ENCODE data around the gene NPHP1. TPM values are rescaled to one million over a fixed set of nuclear protein-coding genes. Genes with fewer than 3 reads are reported as not detected.
"Not testable (repeated sequence)": the region's sequence is repeated elsewhere in the genome, so short reads cannot be mapped to it uniquely, and the experiment has no call there.

NPHP1 gene
- total RNA-seq, 1 donor from 2014 or later: 0.44 TPM

DNA sequence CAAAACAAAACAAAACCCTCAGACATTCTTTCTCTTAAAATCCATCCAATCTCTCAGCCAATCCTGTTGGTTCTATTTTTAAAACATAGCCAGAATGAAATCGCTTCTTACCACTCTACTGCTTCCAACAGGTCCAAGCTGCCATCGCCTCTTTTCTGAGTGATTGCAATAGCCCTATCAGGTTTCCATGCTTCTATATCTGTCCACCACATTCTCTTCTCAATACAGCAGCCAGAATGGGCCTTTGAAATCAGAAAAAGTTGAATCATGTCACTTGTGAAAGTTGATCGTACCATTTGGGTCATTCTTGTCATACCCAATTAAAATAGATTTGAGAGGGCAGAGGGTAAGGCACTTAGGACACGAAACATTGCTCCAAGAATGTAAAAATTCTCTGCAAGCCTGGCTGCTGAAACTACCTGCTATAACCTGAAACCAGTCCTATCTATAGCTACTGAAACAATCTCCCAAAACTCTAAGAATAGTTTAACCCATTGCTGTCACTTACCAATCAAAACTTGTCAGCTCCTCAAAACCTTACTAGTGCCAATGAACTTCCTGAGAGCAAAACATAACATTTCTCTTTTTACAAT is 10.8 kb upstream of the NPHP1 start:
- intact Hi-C loops (cut with micrococcal nuclease): loop anchor here (10.0 kb wide), 1 partner anchor 101 kb away; the partner anchor contains the start of gene MALL
- DNase-seq: no peak
- no peaks in the 10 kb centered on the region for H3K9me3 Mint-ChIP-seq
- no peak overlapping the region for H3K4me3 Mint-ChIP-seq
- H3K4me1 Mint-ChIP-seq: no peaks in the 10 kb centered on the region
- H3K27ac Mint-ChIP-seq: no peak overlapping the region
- H3K27me3 Mint-ChIP-seq: peaks cover 47% of the 10 kb centered on the region
- peaks cover 9% of the 10 kb centered on the region for H3K36me3 Mint-ChIP-seq (ENCODE audit: low read depth)

GRCh38 chr2:110215091-110215490 is 10.3 kb upstream of the NPHP1 start:
- no peak for DNase-seq
- Mint-ChIP-seq H3K36me3 (ENCODE audit: low read depth) (peaks cover 12% of the 10 kb centered on the region), H3K9me3 (no peaks in the 10 kb centered on the region), H3K4me1 (peaks cover 2% of the 10 kb centered on the region), H3K27me3 (peaks cover 44% of the 10 kb centered on the region), H3K4me3 (no peak overlapping the region), H3K27ac (no peak overlapping the region)
- intact Hi-C loops (cut with micrococcal nuclease): loop anchor here (10.0 kb wide), 1 partner anchor 100 kb away; the partner anchor contains the start of gene MALL

- not testable (repeated sequence) for H3K9me3 Mint-ChIP-seq, H3K4me3 Mint-ChIP-seq, H3K4me1 Mint-ChIP-seq, DNase-seq, H3K27ac Mint-ChIP-seq
- Mint-ChIP-seq H3K36me3 (ENCODE audit: low read depth) (peaks cover 23% of the 10 kb centered on the region), H3K27me3 (peaks cover 33% of the 10 kb centered on the region)
- intact Hi-C loops (cut with micrococcal nuclease): loop anchor here (2.0 to 10.0 kb wide), 3 partner anchors 57 to 996 kb away; partner anchors contain the start of gene MALL
Observed at GRCh38 chr2:110213522-110213921, 8.7 kb upstream of the NPHP1 start.

DNA sequence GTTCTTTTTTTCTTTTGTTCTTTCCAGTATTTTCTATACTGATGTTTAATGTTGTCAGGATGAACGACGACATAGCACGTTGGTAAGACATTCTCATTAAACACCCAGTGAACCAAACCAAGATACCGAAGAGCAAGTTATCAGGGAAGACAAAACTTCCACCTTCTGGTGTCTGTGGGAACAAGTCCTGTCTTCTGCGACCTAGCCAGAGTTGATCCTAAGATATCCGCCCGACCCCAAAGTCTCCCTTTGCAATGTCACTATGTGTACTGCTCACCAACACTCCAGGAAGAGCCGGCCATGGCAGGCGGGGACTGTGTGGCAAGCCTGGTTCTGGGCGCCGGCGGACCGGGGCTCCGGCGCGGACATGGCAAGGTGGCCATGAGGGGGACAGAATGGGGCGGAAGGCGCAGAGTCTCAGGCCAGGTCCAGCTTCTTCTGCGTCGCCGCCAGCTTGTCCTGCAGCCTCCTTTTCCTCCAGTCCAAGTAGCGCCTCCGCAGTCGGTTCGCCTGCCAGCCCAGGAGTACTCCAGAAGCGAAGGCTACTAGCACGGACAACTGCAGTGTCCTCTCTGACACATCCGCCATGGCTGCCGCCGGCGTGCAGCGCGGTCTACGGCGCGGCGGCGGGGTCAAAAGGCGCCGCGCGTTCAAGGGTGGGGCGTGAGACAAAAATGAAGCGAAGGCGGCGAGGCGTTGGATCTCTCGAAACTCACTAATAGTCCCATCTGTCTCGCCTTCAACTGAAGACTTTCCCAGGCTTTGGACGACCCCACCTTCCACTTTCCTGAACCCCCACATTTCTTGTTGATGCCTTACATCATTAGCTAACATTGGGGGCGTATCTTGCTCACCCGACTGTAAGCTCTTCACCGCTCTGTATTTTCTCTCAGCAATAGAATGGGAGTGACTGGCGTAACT is 7.4 kb upstream of the NPHP1 start, which contains the start of gene MTLN:
TSS of gene MTLN (minus strand) at position 610 of the 921 bp plus-strand sequence. CDS start at position 588, 22 bp downstream.
- peak within 1 kb of the TSS; percentile 91 for H3K27ac Mint-ChIP-seq
- H3K27me3 Mint-ChIP-seq: peaks cover 22% of the 10 kb centered on the region
- intact Hi-C loops (cut with micrococcal nuclease): loop anchor here (1.0 to 10.0 kb wide), 4 partner anchors 8 to 995 kb away; partner anchors contain the start of gene MALL
- peak; percentile 93 for DNase-seq
- peaks cover 8% of the 10 kb centered on the region for H3K4me1 Mint-ChIP-seq
- peaks cover 28% of the 10 kb centered on the region for H3K36me3 Mint-ChIP-seq (ENCODE audit: low read depth)
- peak within 1 kb of the TSS; percentile 92 for H3K4me3 Mint-ChIP-seq
- no peaks in the 10 kb centered on the region for H3K9me3 Mint-ChIP-seq

GRCh38 chr2:110205660-110206455 is 1.0 kb upstream of the NPHP1 start:
- Mint-ChIP-seq H3K27me3 (peaks cover 7% of the 10 kb centered on the region), H3K27ac (peak overlapping the region; percentile 3), H3K36me3 (ENCODE audit: low read depth) (peaks cover 19% of the 10 kb centered on the region), H3K9me3 (no peaks in the 10 kb centered on the region), H3K4me1 (peaks cover 26% of the 10 kb centered on the region), H3K4me3 (peak overlapping the region; percentile 89)
- intact Hi-C loops (cut with micrococcal nuclease): no loop called here
- DNase-seq: no peak

DNA sequence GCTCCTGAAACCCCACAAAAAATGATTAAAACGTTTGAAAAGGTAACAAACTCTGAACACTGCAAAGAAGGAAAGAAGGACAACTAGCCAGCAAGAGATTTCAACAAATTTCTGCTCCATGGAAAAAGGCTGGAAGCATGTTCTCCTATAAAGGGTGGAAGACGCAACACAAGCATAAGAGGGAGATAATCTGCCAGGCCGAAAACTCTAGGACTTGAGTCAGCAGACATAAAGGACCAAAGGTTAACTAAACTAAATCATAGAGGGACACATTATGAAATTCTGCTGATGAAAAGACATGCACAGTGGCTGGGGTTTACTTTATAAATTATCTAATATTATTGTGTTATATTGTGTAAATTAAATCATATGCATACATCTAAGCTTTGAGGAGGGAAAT is 6.8 kb downstream of the NPHP1 start:
- no peaks in the 10 kb centered on the region for H3K9me3 Mint-ChIP-seq

GRCh38 chr2:110197452-110197851 is 7.4 kb downstream of the NPHP1 start:
- Mint-ChIP-seq H3K9me3 (no peaks in the 10 kb centered on the region), H3K27ac (no peak overlapping the region), H3K36me3 (ENCODE audit: low read depth) (no peaks in the 10 kb centered on the region), H3K4me1 (no peaks in the 10 kb centered on the region), H3K4me3 (no peak overlapping the region), H3K27me3 (peaks cover 11% of the 10 kb centered on the region)
- intact Hi-C loops (cut with micrococcal nuclease): no loop called here
- DNase-seq: no peak

More for the DNA sequence above, 6.8 kb downstream of the NPHP1 start:
- intact Hi-C loops (cut with micrococcal nuclease): no loop called here
- Mint-ChIP-seq H3K4me3 (no peak overlapping the region), H3K4me1 (no peaks in the 10 kb centered on the region), H3K36me3 (ENCODE audit: low read depth) (no peaks in the 10 kb centered on the region), H3K27me3 (peaks cover 13% of the 10 kb centered on the region), H3K27ac (no peak overlapping the region)
- no peak for DNase-seq

DNA sequence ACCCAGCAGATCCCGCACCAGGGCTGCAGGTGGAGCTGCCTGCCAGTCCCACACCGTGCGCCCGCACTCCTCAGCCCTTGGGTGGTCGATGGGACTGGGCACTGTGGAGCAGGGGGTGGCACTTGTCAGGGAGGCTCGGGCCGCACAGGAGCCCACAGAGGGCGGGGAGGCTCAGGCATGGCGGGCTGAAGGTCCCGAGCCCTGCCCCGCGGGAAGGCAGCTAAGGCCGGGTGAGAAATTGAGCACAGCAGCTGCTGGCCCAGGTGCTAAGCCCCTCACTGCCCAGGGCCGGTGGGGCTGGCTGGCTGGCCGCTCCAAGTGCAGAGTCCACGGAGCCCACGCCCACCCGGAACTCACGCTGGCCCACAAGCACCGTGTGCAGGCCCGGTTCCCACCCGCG is 14.6 kb downstream of the NPHP1 start:
- H3K36me3 Mint-ChIP-seq (ENCODE audit: low read depth); H3K9me3 Mint-ChIP-seq; DNase-seq; H3K4me1 Mint-ChIP-seq; H3K4me3 Mint-ChIP-seq; H3K27ac Mint-ChIP-seq; intact Hi-C loops (cut with micrococcal nuclease): not testable (repeated sequence)
- peaks cover 13% of the 10 kb centered on the region for H3K27me3 Mint-ChIP-seq

GRCh38 chr2:110182449-110182848 is 22.4 kb downstream of the NPHP1 start:
- no peak overlapping the region for H3K27ac Mint-ChIP-seq

GRCh38 chr2:110180036-110180435 is 24.8 kb downstream of the NPHP1 start:
- intact Hi-C loops (cut with micrococcal nuclease): no loop called here
- Mint-ChIP-seq H3K27ac (no peak overlapping the region), H3K9me3 (peaks cover 12% of the 10 kb centered on the region), H3K27me3 (peaks cover 25% of the 10 kb centered on the region), H3K4me1 (no peaks in the 10 kb centered on the region), H3K4me3 (no peak overlapping the region), H3K36me3 (ENCODE audit: low read depth) (no peaks in the 10 kb centered on the region)
- DNase-seq: no peak

More at GRCh38 chr2:110182449-110182848, 22.4 kb downstream of the NPHP1 start:
- intact Hi-C loops (cut with micrococcal nuclease): no loop called here
- Mint-ChIP-seq H3K4me1 (no peaks in the 10 kb centered on the region), H3K9me3 (peaks cover 18% of the 10 kb centered on the region), H3K36me3 (ENCODE audit: low read depth) (no peaks in the 10 kb centered on the region), H3K4me3 (no peak overlapping the region), H3K27me3 (peaks cover 23% of the 10 kb centered on the region)
- DNase-seq: no peak

DNA sequence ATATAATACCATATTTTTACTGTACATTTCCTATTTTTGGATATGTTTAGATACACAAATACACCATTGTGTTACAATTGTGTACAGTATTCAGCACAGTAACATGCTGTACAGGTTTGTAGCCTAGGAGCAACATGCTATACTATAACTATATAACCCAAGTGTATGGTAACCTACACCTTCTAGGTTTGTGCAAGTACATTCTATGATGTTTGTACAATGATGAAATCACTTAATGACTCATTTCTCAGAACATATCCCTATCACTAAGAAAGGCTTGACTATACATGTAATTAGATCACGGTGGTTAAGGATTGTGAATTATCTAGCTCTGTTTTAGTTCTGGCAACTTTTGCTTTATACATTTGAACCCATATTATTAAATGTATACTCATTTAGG is 31.3 kb downstream of the NPHP1 start:
- Mint-ChIP-seq H3K36me3 (ENCODE audit: low read depth) (no peaks in the 10 kb centered on the region), H3K9me3 (no peaks in the 10 kb centered on the region), H3K27ac (no peak overlapping the region), H3K4me3 (no peak overlapping the region), H3K4me1 (peaks cover 3% of the 10 kb centered on the region), H3K27me3 (peaks cover 29% of the 10 kb centered on the region)
- intact Hi-C loops (cut with micrococcal nuclease): no loop called here
- DNase-seq: no peak

GRCh38 chr2:110172506-110172905 is 32.3 kb downstream of the NPHP1 start:
- H3K36me3 Mint-ChIP-seq (ENCODE audit: low read depth): no peaks in the 10 kb centered on the region
- peaks cover 3% of the 10 kb centered on the region for H3K4me1 Mint-ChIP-seq
- no peak overlapping the region for H3K4me3 Mint-ChIP-seq
- no peak overlapping the region for H3K27ac Mint-ChIP-seq
- no peak for DNase-seq
- H3K27me3 Mint-ChIP-seq: peaks cover 25% of the 10 kb centered on the region
- no peaks in the 10 kb centered on the region for H3K9me3 Mint-ChIP-seq
- intact Hi-C loops (cut with micrococcal nuclease): no loop called here

DNA sequence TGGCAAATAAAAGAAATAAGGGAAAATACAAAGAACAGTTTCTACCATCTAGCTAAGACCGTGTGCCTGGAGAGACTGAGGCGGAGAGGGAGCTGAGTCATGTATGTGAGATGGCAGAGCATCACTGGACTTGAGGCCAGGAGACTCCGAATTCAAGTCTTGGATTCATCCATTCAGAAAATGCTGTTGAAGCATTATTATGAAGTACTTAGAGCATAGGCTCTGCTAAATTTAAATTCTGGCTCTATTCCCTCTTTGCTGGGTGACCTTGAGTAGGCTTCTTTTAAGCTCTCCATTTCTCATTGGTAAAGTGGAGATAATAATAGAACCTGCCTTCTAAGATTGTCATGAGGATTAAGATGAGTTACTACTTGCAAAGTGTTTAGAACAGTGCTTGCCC is 34.7 kb downstream of the NPHP1 start:
- DNase-seq: no peak
- intact Hi-C loops (cut with micrococcal nuclease): no loop called here
- Mint-ChIP-seq H3K9me3 (no peaks in the 10 kb centered on the region), H3K4me1 (peaks cover 3% of the 10 kb centered on the region), H3K27me3 (peaks cover 19% of the 10 kb centered on the region), H3K27ac (no peak overlapping the region), H3K4me3 (no peak overlapping the region), H3K36me3 (ENCODE audit: low read depth) (no peaks in the 10 kb centered on the region)

Data from activated CD4-positive, alpha-beta T cell treated with anti-CD3 and anti-CD28 coated beads, Interleukin-2, amount 10 ng/mL, durations not matched to agents 24 days and 14 days (primary cell).